SK-N-SH treated with all-trans-retinoic acid at 6 μM for 48 hours (cell line): ENCODE results near the gene RBPJ.

ENCODE experiments used
- ATAC-seq: fragments of 200-7000 bp; cut with Tn5 transposase; 3 replicates; pipeline ENCODE4 v1.9.1; 2020; ENCODE audit warnings: mild to moderate bottlenecking, moderate library complexity
- ARNTL ChIP-seq: fragments of 450-650 bp; formaldehyde crosslinking; IDR thresholded peaks from 2 replicates; pipeline ENCODE4 v1.5.0; 2020; ENCODE audit warnings: low read depth, mild to moderate bottlenecking, moderate library complexity, borderline replicate concordance
- BACH2 ChIP-seq: fragments of 250-450 bp; sonication (Bioruptor Pico); IDR thresholded peaks from 2 replicates; pipeline ENCODE4 v1.9.0; 2021; ENCODE audit warnings: mild to moderate bottlenecking, borderline replicate concordance
- CREB5 ChIP-seq: fragments of 250-450 bp; sonication (Bioruptor Pico); IDR thresholded peaks from 2 replicates; pipeline ENCODE4 v1.5.1; 2020; ENCODE audit warnings: low read depth, mild to moderate bottlenecking, moderate library complexity
- CSRNP3 ChIP-seq: fragments of 250-450 bp; sonication (Bioruptor Pico); IDR thresholded peaks from 2 replicates; pipeline ENCODE4 v1.5.1; 2021; ENCODE audit warnings: mild to moderate bottlenecking, moderate library complexity
- ESRRG ChIP-seq: fragments of 250-450 bp; sonication (Bioruptor Pico); IDR thresholded peaks from 2 replicates; pipeline ENCODE4 v1.6.1; 2021; ENCODE audit warnings: mild to moderate bottlenecking
- GLIS3 ChIP-seq: fragments of 250-450 bp; sonication (Bioruptor Pico); IDR thresholded peaks from 2 replicates; pipeline ENCODE4 v1.5.0; 2020; ENCODE audit warnings: mild to moderate bottlenecking, moderate library complexity
- PATZ1 ChIP-seq: fragments of 250-450 bp; sonication (Bioruptor Pico); IDR thresholded peaks from 2 replicates; pipeline ENCODE4 v1.8.0; 2020; ENCODE audit warnings: mild to moderate bottlenecking, moderate library complexity, borderline replicate concordance
- POU6F1 ChIP-seq: fragments of 250-450 bp; sonication (Bioruptor Pico); IDR thresholded peaks from 2 replicates; pipeline ENCODE4 v1.8.0; 2021; ENCODE audit warnings: low read depth, mild to moderate bottlenecking, moderate library complexity, borderline replicate concordance
- RARB ChIP-seq: fragments of 250-450 bp; sonication (Bioruptor Pico); IDR thresholded peaks from 2 replicates; pipeline ENCODE4 v1.8.0; 2021; ENCODE audit warnings: mild to moderate bottlenecking, moderate library complexity
- TCF4 ChIP-seq: fragments of 250-450 bp; sonication (Bioruptor Pico); IDR thresholded peaks from 2 replicates; pipeline ENCODE4 v1.8.0; 2021; ENCODE audit warnings: mild to moderate bottlenecking, moderate library complexity, borderline replicate concordance
- TOX ChIP-seq: fragments of 250-450 bp; sonication (Bioruptor Pico); IDR thresholded peaks from 2 replicates; pipeline ENCODE4 v1.8.0; 2021; ENCODE audit warnings: mild to moderate bottlenecking, moderate library complexity, borderline replicate concordance
- TSHZ2 ChIP-seq: fragments of 250-450 bp; sonication (Bioruptor Pico); IDR thresholded peaks from 2 replicates; pipeline ENCODE4 v1.5.0; 2020; ENCODE audit warnings: mild to moderate bottlenecking, moderate library complexity
- ZC3H10 ChIP-seq: fragments of 250-450 bp; sonication (Bioruptor Pico); IDR thresholded peaks from 2 replicates; pipeline ENCODE4 v1.5.1; 2021; ENCODE audit warnings: mild to moderate bottlenecking, moderate library complexity
- ZFP30 ChIP-seq: fragments of 450-650 bp; formaldehyde crosslinking; IDR thresholded peaks from 2 replicates; pipeline ENCODE4 v1.5.0; 2022; ENCODE audit warnings: mild to moderate bottlenecking, moderate library complexity

The RBPJ gene

GRCh38 chr4:26406346-26406975 is 85.6 kb downstream of the RBPJ start (continued):
- TF ChIP-seq TSHZ2 (CRISPR knock-in tag) (no peak), BACH2 (CRISPR knock-in tag) (no peak), CREB5 (no peak)

GRCh38 chr4:26407476-26407875 is 86.7 kb downstream of the RBPJ start:
- no peak for ATAC-seq
- TF ChIP-seq CREB5 (no peak), TSHZ2 (CRISPR knock-in tag) (no peak), CSRNP3 (CRISPR knock-in tag) (no peak), ARNTL (CRISPR knock-in tag) (no peak), RARB (CRISPR knock-in tag) (no peak), TOX (no peak), PATZ1 (CRISPR knock-in tag) (no peak), TCF4 (CRISPR knock-in tag) (no peak), BACH2 (CRISPR knock-in tag) (no peak), ZFP30 (CRISPR knock-in tag) (no peak), ESRRG (CRISPR knock-in tag) (no peak), POU6F1 (CRISPR knock-in tag) (no peak), ZC3H10 (no peak), GLIS3 (CRISPR knock-in tag) (no peak)
